ENCODE data around the gene TBC1D14.

- no peak for TF ChIP-seq CTCF (IDR thresholded peaks at IDR 0.05)
- no peak for TF ChIP-seq POLR2A (IDR thresholded peaks at IDR 0.05)
These were observed 13.6 kb upstream of the TBC1D14 start for GRCh38 chr4:6896035-6896434.
